B cell (primary cell): Measurements from ENCODE around the gene CYP26B1.

Experiments
- CTCF ChIP-seq: fragments of 200-600 bp; IDR thresholded peaks from one replicate; pipeline ENCODE4 v1.8.0; 2022; ENCODE audit warnings: antibody characterized with exemption, mild to moderate bottlenecking
- EZH2 ChIP-seq: IDR thresholded peaks from 2 replicates; pipeline ENCODE4 v1.6.1; 2012; ENCODE audit warnings: borderline replicate concordance, low read depth, mild to moderate bottlenecking, moderate library complexity, low read length; ENCODE audit not compliant: insufficient read depth, poor library complexity, severe bottlenecking

- TF ChIP-seq CTCF (no peak), EZH2 (no peak)
Observed at GRCh38 chr2:72118951-72119350, 28.7 kb downstream of the CYP26B1 start.
